ENCODE results near the gene TMEM126A. TPM values are rescaled to one million over a fixed set of nuclear protein-coding genes. Genes with fewer than 3 reads are reported as not detected.

The TMEM126A gene
- total and polyA plus RNA-seq, 2 of the 8 experiments (the other 6 are each of a cell fraction or from before 2014, with no cell fraction given): 33.7 to 58.7 TPM

DNA sequence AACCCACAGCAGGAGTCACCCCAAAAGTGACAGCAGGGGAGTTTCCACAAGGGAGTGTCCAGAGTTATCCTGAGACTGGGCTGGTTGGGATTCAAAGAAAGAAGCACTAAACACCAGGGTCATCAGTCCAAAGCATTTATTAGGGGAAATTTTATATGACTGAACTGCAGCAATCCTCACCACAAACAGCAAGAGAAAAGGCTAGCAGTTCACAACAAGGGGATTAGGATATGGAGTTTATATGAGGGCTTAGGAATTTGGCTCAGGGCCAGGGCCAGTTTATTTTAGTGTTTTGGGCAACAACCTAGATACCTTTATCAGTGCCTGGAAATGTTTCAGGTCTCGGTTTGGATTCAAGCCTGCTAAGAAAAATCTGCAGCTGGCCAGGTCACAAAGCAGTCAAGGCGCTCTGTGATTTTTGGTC is 4.6 kb upstream of the TMEM126A start (continued):
- TF ChIP-seq, protein P1, sequence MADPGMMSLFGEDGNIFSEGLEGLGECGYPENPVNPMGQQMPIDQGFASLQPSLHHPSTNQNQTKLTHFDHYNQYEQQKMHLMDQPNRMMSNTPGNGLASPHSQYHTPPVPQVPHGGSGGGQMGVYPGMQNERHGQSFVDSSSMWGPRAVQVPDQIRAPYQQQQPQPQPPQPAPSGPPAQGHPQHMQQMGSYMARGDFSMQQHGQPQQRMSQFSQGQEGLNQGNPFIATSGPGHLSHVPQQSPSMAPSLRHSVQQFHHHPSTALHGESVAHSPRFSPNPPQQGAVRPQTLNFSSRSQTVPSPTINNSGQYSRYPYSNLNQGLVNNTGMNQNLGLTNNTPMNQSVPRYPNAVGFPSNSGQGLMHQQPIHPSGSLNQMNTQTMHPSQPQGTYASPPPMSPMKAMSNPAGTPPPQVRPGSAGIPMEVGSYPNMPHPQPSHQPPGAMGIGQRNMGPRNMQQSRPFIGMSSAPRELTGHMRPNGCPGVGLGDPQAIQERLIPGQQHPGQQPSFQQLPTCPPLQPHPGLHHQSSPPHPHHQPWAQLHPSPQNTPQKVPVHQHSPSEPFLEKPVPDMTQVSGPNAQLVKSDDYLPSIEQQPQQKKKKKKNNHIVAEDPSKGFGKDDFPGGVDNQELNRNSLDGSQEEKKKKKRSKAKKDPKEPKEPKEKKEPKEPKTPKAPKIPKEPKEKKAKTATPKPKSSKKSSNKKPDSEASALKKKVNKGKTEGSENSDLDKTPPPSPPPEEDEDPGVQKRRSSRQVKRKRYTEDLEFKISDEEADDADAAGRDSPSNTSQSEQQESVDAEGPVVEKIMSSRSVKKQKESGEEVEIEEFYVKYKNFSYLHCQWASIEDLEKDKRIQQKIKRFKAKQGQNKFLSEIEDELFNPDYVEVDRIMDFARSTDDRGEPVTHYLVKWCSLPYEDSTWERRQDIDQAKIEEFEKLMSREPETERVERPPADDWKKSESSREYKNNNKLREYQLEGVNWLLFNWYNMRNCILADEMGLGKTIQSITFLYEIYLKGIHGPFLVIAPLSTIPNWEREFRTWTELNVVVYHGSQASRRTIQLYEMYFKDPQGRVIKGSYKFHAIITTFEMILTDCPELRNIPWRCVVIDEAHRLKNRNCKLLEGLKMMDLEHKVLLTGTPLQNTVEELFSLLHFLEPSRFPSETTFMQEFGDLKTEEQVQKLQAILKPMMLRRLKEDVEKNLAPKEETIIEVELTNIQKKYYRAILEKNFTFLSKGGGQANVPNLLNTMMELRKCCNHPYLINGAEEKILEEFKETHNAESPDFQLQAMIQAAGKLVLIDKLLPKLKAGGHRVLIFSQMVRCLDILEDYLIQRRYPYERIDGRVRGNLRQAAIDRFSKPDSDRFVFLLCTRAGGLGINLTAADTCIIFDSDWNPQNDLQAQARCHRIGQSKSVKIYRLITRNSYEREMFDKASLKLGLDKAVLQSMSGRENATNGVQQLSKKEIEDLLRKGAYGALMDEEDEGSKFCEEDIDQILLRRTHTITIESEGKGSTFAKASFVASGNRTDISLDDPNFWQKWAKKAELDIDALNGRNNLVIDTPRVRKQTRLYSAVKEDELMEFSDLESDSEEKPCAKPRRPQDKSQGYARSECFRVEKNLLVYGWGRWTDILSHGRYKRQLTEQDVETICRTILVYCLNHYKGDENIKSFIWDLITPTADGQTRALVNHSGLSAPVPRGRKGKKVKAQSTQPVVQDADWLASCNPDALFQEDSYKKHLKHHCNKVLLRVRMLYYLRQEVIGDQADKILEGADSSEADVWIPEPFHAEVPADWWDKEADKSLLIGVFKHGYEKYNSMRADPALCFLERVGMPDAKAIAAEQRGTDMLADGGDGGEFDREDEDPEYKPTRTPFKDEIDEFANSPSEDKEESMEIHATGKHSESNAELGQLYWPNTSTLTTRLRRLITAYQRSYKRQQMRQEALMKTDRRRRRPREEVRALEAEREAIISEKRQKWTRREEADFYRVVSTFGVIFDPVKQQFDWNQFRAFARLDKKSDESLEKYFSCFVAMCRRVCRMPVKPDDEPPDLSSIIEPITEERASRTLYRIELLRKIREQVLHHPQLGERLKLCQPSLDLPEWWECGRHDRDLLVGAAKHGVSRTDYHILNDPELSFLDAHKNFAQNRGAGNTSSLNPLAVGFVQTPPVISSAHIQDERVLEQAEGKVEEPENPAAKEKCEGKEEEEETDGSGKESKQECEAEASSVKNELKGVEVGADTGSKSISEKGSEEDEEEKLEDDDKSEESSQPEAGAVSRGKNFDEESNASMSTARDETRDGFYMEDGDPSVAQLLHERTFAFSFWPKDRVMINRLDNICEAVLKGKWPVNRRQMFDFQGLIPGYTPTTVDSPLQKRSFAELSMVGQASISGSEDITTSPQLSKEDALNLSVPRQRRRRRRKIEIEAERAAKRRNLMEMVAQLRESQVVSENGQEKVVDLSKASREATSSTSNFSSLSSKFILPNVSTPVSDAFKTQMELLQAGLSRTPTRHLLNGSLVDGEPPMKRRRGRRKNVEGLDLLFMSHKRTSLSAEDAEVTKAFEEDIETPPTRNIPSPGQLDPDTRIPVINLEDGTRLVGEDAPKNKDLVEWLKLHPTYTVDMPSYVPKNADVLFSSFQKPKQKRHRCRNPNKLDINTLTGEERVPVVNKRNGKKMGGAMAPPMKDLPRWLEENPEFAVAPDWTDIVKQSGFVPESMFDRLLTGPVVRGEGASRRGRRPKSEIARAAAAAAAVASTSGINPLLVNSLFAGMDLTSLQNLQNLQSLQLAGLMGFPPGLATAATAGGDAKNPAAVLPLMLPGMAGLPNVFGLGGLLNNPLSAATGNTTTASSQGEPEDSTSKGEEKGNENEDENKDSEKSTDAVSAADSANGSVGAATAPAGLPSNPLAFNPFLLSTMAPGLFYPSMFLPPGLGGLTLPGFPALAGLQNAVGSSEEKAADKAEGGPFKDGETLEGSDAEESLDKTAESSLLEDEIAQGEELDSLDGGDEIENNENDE (IDR thresholded peaks at IDR 0.05; ENCODE audit: insufficient replicate concordance, low read length): no peak
- TF ChIP-seq HDAC2 (IDR thresholded peaks at IDR 0.05; ENCODE audit: borderline replicate concordance in 1 of 2, low read depth in 2 of 2, low read length in 2 of 2) (no peak), RAD21 (IDR thresholded peaks at IDR 0.05 in 1 of 2, conservative IDR thresholded peaks at IDR 0.05 in 1 of 2; ENCODE audit: low read depth in 2 of 2, low read length in 2 of 2) (no peak)
